NCI-H1930 (cell line): ENCODE measurements around the gene CCDC121.
A peak's percentile ranks its signal among the peaks of the same experiment; 100 is the strongest.

Experiments
- DNase-seq, 2 experiments: peaks; one replicate each; lab custom pipeline; 2025; lab: John Stamatoyannopoulos, UW

Gene CCDC121, protein sequence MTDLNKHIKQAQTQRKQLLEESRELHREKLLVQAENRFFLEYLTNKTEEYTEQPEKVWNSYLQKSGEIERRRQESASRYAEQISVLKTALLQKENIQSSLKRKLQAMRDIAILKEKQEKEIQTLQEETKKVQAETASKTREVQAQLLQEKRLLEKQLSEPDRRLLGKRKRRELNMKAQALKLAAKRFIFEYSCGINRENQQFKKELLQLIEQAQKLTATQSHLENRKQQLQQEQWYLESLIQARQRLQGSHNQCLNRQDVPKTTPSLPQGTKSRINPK

DNA sequence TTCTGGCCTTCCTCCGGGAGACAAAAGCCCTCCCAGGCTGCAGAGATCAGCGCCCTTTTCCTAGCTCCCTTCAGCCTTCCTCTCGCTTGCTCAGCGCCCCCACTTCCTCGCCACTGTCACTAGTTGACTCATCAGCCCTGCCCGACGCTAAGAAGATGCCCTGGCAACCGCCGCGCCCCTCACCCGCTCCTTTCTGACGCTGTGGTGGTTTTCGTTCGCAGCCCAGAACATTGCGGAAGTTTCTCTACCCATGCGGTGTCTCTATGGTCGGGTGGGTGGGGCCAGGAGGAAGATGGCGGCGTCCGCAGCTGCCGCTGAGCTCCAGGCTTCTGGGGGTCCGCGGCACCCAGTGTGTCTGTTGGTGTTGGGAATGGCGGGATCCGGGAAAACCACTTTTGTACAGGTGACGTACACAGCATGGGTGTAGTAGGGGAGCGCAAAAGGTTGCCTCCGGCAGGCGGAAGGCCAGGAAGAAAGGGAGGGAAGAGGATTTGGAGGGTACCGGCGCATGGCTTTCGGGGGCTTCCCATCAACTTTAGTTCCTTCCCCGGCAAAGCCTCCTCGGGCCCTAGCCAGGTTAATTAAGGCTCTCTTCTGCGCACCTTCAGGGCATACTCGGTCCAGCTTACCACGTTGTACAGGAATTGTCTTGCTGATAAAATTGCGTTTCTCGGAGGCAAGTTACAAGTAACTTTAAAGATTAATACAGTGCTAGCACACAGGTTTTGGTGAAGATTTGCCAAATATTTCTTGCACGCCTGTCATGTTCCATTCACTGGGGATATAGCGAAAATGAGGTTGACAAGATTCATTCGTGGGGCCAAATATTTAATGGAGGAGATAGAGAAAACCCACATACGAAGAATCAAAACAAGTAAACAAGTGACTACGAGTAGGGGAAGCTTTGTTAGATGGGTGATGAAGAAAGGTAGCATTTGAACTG is at the start of gene CCDC121, which contains the start of gene GPN1:
Gene CCDC121 (minus strand): TSS at position 246 of the 943 bp plus-strand sequence. CDS start 1,213 bp downstream, outside the sequence.
Gene GPN1 (plus strand): TSS at position 284 of the 943 bp plus-strand sequence. CDS start 9 bp downstream, at position 293.
- peak; percentile 77 for DNase-seq

- DNase-seq: no peak
Measured at GRCh38 chr2:27672723-27673486, 44.1 kb upstream of the CCDC121 start.

DNA sequence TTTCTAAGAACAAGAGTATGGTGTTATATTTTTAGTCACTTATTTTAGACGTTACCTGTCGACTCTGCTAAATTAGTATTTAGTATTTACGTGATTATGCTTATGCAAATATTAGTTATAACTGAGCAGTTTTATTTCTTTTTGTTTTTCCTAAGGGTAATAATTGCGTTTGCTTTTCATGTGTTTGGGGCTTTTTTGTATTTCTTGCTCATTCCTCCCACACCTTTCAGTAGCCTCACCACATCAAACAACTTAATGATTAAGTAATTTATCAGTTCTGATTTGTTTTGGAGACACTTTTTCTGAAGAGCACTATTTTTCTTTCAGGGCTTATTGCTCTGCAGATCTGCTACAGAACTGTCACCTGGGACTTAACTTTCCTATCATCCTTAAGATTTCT is 42.4 kb upstream of the CCDC121 start:
- no peak for DNase-seq

DNA sequence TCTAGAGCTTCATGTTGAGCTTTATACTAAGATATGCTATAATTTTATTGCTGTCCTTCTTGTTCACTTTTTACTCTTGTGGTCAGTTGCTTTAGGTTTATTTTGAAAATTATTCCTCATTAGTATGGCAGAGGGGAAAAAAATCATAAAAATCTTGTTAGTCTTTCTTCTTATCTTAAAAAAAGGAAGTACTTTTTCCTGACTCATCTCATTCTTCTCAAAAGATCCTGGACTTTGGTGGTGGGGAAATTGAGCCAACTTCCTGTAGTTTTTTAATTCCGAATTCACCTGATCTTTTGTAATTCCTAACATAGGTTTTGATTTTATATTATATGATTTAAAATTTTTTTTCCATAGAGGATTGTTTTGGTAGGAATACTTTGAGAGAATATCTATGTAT is 38.6 kb upstream of the CCDC121 start:
- no peak for DNase-seq

DNA sequence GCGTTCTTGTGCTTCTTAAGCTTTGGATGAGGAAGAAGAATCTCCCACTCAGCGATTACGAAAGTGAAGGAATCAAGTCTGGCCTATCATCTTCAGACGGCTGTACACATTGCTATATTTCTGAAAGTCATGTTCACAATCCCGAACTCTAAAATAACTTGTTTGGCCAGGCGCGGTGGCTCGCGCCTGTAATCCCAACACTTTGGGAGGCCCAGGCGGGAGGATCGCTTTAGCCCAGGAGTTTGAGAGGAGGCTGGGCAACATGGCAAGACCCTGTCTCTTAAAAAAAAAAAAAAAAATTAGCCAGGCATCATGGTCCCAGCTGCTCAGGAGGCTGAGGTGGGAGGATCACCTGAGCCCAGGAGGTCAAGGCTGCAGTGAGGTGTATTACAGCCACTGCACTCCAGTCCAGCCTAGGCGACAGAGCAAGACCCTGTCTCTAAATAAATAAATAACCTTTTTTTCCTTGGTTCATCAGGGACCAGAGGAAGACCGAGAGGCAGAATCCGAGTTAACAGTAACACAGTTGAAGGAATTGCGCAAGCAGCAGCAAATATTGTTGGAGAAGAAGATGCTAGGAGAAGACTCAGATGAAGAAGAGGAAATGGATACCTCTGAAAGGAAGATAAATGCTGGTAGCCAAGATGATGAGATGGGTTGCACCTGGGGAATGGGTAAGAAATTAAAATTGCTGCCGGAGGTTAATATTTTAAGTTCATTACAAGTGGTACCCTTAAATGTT is 36.0 kb upstream of the CCDC121 start:
- DNase-seq: no peak

- DNase-seq: no peak
Measured at GRCh38 chr2:27664154-27664574, 35.4 kb upstream of the CCDC121 start.

- peak; percentile 76 to 83 for DNase-seq
Measured at GRCh38 chr2:27663285-27664153, 34.7 kb upstream of the CCDC121 start, which contains the start of the genes SLC4A1AP and SUPT7L. TSS of gene SLC4A1AP (plus strand) at chr2:27663889. CDS start at chr2:27663915, 26 bp downstream. TSS of gene SUPT7L (minus strand) at chr2:27663614. CDS start at chr2:27662192, 1,422 bp downstream.

- DNase-seq: no peak
Measured at GRCh38 chr2:27661371-27661770, 32.6 kb upstream of the CCDC121 start.

DNA sequence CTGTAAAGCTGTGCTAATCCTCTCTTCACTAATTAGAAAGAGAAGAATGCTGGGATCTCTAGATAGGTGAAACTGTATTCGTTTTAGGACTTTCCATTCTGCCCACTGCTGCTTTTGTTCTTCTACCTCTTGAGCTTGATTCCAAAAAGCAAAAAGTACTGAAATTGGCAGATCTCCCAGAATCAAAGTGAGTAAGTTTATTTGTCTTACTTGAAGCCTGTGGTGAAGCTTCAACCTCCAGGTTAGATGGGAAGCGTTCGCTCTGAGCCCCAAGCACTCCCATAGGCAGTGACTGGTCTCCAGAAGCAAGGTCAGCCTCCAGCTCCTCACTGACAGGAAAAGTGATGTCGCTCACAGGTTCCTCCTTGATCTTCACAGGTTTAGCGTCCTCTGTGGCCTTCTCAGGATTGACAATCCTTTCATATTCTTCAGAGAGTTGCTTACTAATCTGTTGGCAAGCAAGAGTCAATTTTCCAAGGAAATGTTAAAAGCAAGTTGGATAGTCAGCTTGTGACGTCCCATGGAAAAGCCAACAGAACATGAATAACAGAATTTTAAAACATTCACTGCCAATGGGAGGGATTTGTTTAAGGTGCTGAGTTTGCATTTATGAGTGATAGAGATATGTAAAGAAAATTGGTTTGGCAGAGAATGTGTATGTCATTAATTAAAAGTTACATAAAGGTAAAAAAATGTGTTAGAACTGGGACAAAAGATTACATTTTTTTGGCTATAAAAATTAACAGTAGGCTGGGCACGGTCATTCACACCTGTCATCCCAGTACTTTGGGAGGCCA is 26.5 kb upstream of the CCDC121 start:
- DNase-seq: no peak

- DNase-seq: no peak
Measured at GRCh38 chr2:27653397-27653796, 24.6 kb upstream of the CCDC121 start.

- DNase-seq: no peak
Measured at GRCh38 chr2:27652790-27653189, 24.0 kb upstream of the CCDC121 start.

GRCh38 chr2:27652341-27652740 is 23.5 kb upstream of the CCDC121 start:
- DNase-seq: no peak

- no peak for DNase-seq
Measured at GRCh38 chr2:27651056-27651455, 22.2 kb upstream of the CCDC121 start.

DNA sequence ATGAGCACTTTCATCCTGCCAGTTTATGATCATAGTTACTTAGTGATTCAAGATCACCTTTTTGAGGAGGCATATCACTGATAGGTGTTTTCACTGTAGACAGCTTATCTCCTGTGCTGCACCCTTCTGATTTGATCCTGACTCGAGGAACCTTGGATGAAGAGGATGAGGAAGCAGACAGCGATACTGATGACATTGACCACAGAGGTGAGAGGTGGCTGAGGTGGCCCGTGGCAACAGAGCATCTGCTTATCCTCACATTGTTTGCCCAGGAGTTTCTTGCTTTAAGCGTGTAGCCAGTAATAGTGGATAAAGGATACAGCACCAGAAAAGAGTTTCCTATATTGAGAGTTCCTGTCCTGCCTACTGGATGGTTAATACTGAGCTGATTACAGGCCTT is 18.9 kb upstream of the CCDC121 start:
- DNase-seq: no peak

DNA sequence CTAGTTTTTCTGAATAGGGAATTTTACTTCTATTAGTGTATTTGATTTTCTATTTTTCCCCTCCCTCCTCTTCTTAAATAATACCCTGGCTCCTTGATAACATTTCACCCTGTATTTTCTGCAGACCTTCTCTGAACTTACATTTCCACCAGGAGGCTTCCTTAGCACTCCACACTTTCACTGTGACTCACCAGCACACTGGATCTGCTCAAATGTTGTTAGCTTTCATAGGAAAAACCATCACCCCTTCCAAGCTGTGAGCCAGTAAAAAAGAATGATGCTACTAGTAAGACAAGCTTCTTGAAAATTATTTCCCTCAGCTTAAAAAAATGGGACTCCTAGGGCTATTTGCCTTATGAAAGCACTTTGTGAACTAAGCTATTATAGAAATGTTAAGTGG is 18.5 kb upstream of the CCDC121 start:
- DNase-seq: no peak

DNA sequence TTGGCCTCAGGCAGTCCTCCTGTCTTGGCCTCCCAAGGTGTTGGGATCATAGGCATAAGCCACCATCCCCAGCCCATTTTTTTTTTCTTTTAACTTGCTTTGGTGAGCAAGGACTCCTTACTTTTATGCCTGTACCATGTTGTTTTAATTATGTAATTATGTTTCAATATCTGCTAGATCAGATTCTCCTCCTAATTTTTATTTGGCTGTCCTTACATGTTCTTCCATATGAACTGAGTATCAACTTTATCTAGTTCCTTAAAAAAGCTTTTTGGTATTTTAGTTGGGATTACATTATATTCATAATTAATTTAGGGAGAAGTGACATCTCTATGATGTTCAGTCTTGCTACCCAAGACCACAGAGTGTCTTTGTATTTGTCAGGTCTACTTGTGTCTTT is 16.4 kb upstream of the CCDC121 start:
- DNase-seq: no peak

DNA sequence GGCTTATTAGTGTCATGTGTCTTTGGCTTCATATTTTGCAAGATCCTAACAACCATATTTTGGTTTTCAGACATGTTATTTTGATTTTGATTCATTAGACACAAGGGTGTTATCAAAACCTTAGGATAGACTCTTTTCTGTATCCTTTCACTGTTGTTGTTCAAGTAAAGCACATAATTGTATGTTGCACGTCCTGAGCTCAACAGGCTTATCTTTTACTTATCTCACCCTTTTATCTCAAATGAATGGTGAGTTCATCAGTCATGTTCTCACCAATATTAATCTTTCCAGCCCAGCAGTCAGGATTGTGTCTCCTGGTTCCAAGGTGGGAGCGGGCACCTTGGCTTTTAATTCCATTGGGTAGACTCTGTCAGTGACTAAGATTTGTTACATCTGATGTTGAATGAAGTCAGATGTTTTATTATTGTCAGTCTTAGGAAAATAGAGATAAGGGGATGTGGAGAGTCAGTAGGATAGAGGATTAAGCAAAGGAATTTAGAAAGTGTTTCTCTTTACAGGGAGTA is 12.0 kb upstream of the CCDC121 start:
- no peak for DNase-seq

DNA sequence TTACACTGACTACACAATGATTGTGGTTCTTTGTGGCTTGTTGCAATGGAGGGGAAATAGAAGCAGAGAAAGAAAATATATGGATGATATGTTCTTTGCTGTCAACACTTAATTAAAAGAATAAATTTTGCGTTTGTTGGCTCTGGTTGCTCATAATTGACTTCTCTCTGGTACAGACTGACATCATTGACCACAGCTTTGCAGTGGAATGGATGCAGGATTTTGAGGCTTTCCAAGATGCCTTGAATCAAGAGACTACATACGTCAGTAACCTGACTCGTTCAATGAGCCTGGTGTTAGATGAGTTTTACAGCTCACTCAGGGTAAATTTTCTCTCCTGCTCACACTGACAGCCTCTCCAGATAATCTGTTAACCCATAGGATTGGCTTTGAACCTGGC is 9.9 kb upstream of the CCDC121 start:
- DNase-seq: no peak

GRCh38 chr2:27638037-27638637 is 9.3 kb upstream of the CCDC121 start:
- DNase-seq: no peak
